Lung (tissue), 12 donors: ENCODE measurements around the gene RBM39. TPM values are rescaled to one million over a fixed set of nuclear protein-coding genes. Genes with fewer than 3 reads are reported as not detected.
"Not testable (repeated sequence)": the region's sequence is repeated elsewhere in the genome, so short reads cannot be mapped to it uniquely, and the experiment has no call there.

Experiments used
- ATAC-seq: fragments of 200-7000 bp; cut with Tn5 transposase; one replicate; pipeline ENCODE4 v1.9.1; 2020; ENCODE audit warnings: moderate number of reproducible peaks; ENCODE audit not compliant: insufficient read depth, low FRiP score
- DNase-seq, 3 donors: peaks; one replicate each; pipeline ENCODE4 v3.0.0-alpha.2; 2013 to 2017
- H3K27ac ChIP-seq, 2 donors: one replicate each; pipeline ENCODE4 v1.5.1; 2013; ENCODE audit warnings: mild to moderate bottlenecking in 2 of 2, moderate library complexity in 2 of 2, control low read depth in 1 of 2, inconsistent platforms in 1 of 2, low read depth in 1 of 2, low read length in 1 of 2
- H3K27me3 ChIP-seq, 3 donors: one replicate each; pipeline ENCODE4 v1.5.1; 2013; ENCODE audit warnings: low read length in 2 of 3; ENCODE audit not compliant: control insufficient read depth in 3 of 3, insufficient read depth in 3 of 3
- H3K36me3 ChIP-seq, 4 donors: one replicate each; pipeline ENCODE4 v1.5.1; 2013; ENCODE audit warnings: low read length in 4 of 4, mild to moderate bottlenecking in 1 of 4, moderate library complexity in 1 of 4; ENCODE audit not compliant: control insufficient read depth in 4 of 4, insufficient read depth in 4 of 4
- H3K4me1 ChIP-seq, 5 donors: one replicate each; pipeline ENCODE4 v1.5.1; 2013; ENCODE audit warnings: low read length in 5 of 5, mild to moderate bottlenecking in 2 of 5, moderate library complexity in 1 of 5; ENCODE audit not compliant: control insufficient read depth in 5 of 5, insufficient read depth in 5 of 5
- H3K4me3 ChIP-seq: one replicate; pipeline ENCODE4 v1.5.1; 2013; ENCODE audit warnings: mild to moderate bottlenecking, control low read depth, moderate library complexity
- H3K9ac ChIP-seq, 2 donors: one replicate each; pipeline ENCODE4 v1.5.1; 2013; ENCODE audit warnings: low read length in 2 of 2, control low read depth in 1 of 2; ENCODE audit not compliant: insufficient read depth in 1 of 2
- H3K9me3 ChIP-seq, 4 donors: one replicate each; pipeline ENCODE4 v1.5.1; 2013; ENCODE audit warnings: low read length in 3 of 4, mild to moderate bottlenecking in 1 of 4, moderate library complexity in 1 of 4; ENCODE audit not compliant: control insufficient read depth in 4 of 4, insufficient read depth in 3 of 4
- WGBS, 2 donors: extraction: QIAGEN DNeasy Blood & Tissue Kit; methylation state at CpG; one replicate each; pipeline ENCODE4 v1.1.7; 2013; 5-methylcytosine and 5-hydroxymethylcytosine counted together
- polyA plus RNA-seq, 2 donors: library from polyadenylated mRNA; stranded (reverse); fragments of 200-250 nt; gene quantifications; one replicate each; pipeline ENCODE4 v1.2.1, GENCODE V29; 2013
- total RNA-seq, 2 donors: library from RNA; depleted of rRNA in 1 of 2; stranded (reverse); fragments of >200 nt in 1 of 2; gene quantifications; one replicate each; pipeline ENCODE4 v1.2.1, GENCODE V29; 2014 to 2021
- TF ChIP-seq, protein P1 (sequence below): IDR thresholded peaks from 2 replicates; pipeline ENCODE4 v1.5.1; 2012; ENCODE audit warnings: mild to moderate bottlenecking; ENCODE audit errors: control extremely low read depth, extremely low read depth
- donor health status: control.
- donor health status: control.
- donor health status: Bipolar disorder and iron deficiency.
- donor health status: healthy.
- donor health status: DM: yes; HTN: yes; CAD: no.

RBM39 gene
- total and polyA plus RNA-seq, 4 donors = 162 to 689 (median 356) TPM

DNA sequence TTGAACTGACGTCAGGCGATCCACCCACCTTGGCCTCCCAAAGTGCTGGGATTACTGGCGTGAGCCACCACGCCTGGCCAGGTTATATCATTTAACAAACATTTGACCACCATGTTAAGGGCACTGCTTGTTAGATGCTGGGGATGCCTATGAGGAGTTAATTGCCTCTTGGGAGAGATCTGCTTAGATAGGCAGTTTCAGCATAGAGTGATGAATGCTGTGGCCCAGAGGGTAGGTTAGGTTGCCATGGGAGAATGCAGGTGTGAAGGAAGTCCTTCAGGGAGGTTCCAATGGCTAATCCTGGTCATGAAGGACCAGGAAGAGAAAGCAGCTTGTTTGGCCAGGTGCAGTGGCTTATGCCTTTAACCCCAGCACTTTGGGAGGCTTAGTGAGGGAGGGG is 46.7 kb upstream of the RBM39 start:
- H3K36me3 ChIP-seq = peaks cover 0 to 2% (median 0%) of the 10 kb centered on the region in 4 donors
- 98% methylated on average over 4 of the region's 4 CpGs for WGBS, 2 donors
- ATAC-seq = no peak
- no peak overlapping the region for H3K9ac ChIP-seq
- no peaks in the 10 kb centered on the region for H3K9me3 ChIP-seq
- H3K4me1 ChIP-seq = peaks cover 0 to 6% (median 0%) of the 10 kb centered on the region in 5 donors
- H3K4me3 ChIP-seq = no peak overlapping the region
- no peak overlapping the region for H3K27ac ChIP-seq
- no peaks in the 10 kb centered on the region for H3K27me3 ChIP-seq
- no peak for DNase-seq
- TF ChIP-seq, protein P1, sequence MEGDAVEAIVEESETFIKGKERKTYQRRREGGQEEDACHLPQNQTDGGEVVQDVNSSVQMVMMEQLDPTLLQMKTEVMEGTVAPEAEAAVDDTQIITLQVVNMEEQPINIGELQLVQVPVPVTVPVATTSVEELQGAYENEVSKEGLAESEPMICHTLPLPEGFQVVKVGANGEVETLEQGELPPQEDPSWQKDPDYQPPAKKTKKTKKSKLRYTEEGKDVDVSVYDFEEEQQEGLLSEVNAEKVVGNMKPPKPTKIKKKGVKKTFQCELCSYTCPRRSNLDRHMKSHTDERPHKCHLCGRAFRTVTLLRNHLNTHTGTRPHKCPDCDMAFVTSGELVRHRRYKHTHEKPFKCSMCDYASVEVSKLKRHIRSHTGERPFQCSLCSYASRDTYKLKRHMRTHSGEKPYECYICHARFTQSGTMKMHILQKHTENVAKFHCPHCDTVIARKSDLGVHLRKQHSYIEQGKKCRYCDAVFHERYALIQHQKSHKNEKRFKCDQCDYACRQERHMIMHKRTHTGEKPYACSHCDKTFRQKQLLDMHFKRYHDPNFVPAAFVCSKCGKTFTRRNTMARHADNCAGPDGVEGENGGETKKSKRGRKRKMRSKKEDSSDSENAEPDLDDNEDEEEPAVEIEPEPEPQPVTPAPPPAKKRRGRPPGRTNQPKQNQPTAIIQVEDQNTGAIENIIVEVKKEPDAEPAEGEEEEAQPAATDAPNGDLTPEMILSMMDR = no peak

DNA sequence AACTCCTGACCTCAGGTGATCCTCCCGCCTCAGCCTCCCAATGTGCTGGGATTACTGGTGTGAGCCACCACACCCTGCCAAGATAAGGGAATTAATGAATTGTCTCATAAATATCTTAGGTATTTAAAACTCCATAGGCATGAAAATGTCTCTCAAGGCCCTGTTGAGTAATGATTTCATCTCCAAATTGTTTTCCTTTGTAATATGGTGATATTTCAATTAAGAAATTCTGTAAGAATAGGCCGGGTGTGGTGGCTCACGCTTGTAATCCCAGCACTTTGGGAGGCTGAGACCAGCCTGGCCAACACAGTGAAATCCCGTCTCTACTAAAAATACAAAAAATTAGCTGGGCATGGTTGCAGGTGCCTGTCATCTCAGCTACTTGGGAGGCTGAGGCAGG is 43.5 kb upstream of the RBM39 start:
- H3K4me1 ChIP-seq, H3K9me3 ChIP-seq, H3K27me3 ChIP-seq, DNase-seq, H3K4me3 ChIP-seq, H3K9ac ChIP-seq, ATAC-seq, H3K27ac ChIP-seq: not testable (repeated sequence)
- WGBS, 2 donors = 95 to 97% methylated on average over 4 of the region's 4 CpGs
- peaks cover 7 to 11% (median 9%) of the 10 kb centered on the region in 4 donors for H3K36me3 ChIP-seq

DNA sequence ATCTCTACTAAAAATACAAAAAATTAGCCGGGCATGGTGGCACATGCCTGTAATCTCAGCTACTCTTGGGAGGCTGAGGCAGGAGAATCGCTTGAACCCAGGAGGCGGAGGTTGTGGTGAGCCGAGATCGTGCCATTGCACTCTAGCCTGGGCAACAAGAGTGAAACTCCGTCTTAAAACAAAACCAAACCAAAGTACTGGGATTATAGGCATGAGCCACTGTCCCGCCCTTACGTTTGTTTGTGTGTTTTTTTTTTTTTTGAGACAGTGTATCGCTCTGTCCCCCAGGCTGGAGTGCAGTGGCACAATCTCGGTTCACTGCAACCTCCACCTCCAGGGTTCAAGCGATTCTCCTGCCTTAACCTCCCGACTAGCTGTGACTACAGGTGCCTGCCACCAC is 41.8 kb upstream of the RBM39 start:
- peaks cover 7 to 12% (median 11%) of the 10 kb centered on the region in 4 donors for H3K36me3 ChIP-seq
- ATAC-seq, H3K27me3 ChIP-seq, H3K4me3 ChIP-seq, H3K9ac ChIP-seq, H3K9me3 ChIP-seq, H3K27ac ChIP-seq, DNase-seq, H3K4me1 ChIP-seq: not testable (repeated sequence)
- 94 to 98% methylated on average over 12 of the region's 12 CpGs for WGBS, 2 donors

DNA sequence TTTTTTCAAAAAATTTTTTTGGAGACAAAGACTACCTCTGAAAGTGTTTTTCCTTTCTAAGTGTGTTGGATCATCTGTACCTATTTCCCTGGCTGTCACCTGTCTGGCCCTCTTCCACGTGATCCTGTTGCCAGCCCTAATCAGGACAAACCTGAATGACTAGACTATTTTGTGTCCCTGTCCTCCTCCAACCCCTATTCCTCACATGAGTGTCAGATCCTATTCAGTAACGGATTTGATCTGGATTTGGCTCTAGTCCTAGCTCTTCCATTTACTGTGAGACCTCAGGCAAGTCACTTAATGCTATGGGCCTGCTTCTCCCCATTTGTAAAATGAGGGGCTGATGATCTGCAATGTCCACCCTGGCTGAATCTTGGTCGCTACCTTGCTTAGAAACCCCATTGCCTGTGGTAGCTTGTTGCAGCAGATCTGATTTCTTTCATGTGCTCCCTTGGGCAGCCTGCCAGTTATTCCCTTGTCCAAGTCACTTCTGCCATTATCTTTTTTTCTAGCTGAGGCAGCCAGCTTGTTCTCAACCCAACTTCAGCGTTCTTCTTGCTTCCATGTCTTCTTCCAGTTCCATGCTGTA is 34.5 kb upstream of the RBM39 start:
- WGBS, 2 donors = 64 to 79% methylated on average over 4 of the region's 4 CpGs
- Histone ChIP-seq H3K27me3 (no peaks in the 10 kb centered on the region), H3K36me3 (peaks cover 2 to 8% (median 4%) of the 10 kb centered on the region in 4 donors), H3K4me1 (peaks cover 3 to 26% (median 13%) of the 10 kb centered on the region in 5 donors), H3K9me3 (no peaks in the 10 kb centered on the region), H3K27ac (peak overlapping the region in 1 of 2 donors; percentile 35), H3K9ac (no peak overlapping the region), H3K4me3 (no peak overlapping the region)
- TF ChIP-seq, protein P1 = no peak
- DNase-seq (peak; percentile 72 to 86 (median 80)), ATAC-seq (no peak)
